ENCODE measurements around the gene GOLGA6D.

- TF ChIP-seq CTCF (IDR thresholded peaks at IDR 0.05) (no peak), EZH2 (IDR thresholded peaks at IDR 0.05; ENCODE audit: borderline replicate concordance, insufficient read depth, low read depth, low read length, poor library complexity, severe bottlenecking) (no peak)
Measured at GRCh38 chr15:75233504-75234190, 49.0 kb upstream of the GOLGA6D start.
